ENCODE measurements around the gene GALNT2.

DNA sequence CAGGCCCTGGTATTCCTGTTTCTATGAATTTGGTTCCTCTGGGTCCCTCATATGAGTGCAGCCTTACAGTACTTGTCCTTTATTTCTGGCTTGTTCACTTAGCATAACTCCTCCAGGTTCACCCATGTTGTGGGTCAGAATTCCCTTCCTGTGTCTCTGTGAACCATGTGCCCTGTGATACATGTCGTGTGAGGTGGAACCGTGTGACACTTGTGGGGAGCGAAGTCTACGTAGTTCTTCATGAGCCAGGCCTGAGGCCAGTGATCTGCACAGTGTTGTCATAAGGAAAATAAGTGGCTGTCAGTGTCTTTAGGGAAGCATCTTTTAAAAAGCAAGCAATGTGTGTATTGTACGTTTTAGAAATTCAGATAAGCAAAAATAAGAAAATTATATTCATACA is 122.8 kb downstream of the GALNT2 start:
- TF ChIP-seq, protein P1, sequence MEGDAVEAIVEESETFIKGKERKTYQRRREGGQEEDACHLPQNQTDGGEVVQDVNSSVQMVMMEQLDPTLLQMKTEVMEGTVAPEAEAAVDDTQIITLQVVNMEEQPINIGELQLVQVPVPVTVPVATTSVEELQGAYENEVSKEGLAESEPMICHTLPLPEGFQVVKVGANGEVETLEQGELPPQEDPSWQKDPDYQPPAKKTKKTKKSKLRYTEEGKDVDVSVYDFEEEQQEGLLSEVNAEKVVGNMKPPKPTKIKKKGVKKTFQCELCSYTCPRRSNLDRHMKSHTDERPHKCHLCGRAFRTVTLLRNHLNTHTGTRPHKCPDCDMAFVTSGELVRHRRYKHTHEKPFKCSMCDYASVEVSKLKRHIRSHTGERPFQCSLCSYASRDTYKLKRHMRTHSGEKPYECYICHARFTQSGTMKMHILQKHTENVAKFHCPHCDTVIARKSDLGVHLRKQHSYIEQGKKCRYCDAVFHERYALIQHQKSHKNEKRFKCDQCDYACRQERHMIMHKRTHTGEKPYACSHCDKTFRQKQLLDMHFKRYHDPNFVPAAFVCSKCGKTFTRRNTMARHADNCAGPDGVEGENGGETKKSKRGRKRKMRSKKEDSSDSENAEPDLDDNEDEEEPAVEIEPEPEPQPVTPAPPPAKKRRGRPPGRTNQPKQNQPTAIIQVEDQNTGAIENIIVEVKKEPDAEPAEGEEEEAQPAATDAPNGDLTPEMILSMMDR (IDR thresholded peaks at IDR 0.05): no peak
- no peak for TF ChIP-seq ZFX (IDR thresholded peaks at IDR 0.05; ENCODE audit: borderline replicate concordance)
